K562 (cell line): ENCODE data around the gene NMRAL1. TPM values are rescaled to one million over a fixed set of nuclear protein-coding genes. Genes with fewer than 3 reads are reported as not detected.

Source experiments
- ATAC-seq: fragments of 200-7000 bp; cut with Tn5 transposase; 3 replicates; pipeline ENCODE4 v1.9.1; 2020; ENCODE audit warnings: moderate library complexity
- BruUV-seq: library from RNA; stranded (reverse); fragments of 400-500 nt; replicated peaks from 2 replicates; lab custom pipeline; 2021; lab: Mats Ljungman, UMichigan
- CTCF ChIA-PET: fragments of 300-600 bp; formaldehyde crosslinking; extraction: SDS; loops from one replicate; lab custom pipeline; 2021; ENCODE audit warnings: low intra/inter-chr PET ratio; lab: Yijun Ruan, JAX
- POLR2A ChIA-PET: fragments of 300-600, 350-650 bp; sonication (Branson Sonifier 250); formaldehyde crosslinking; extraction: SDS; loops from one replicate; lab custom pipeline; 2021; ENCODE audit warnings: antibody characterized with exemption, inconsistent platforms; lab: Yijun Ruan, JAX
- DNase-seq, 4 experiments: peaks; one replicate each; pipeline versions ENCODE4 v3.0.0 to v3.0.0-alpha.2; 2011 to 2018; ENCODE audit warnings: low spot score in 3 of 4, mixed read lengths in 3 of 4; ENCODE audit errors: extremely low read depth in 1 of 4
- FAIRE-seq: peaks from 2 replicates; lab custom pipeline; 2011; peaks lifted over from hg19 to GRCh38; lab: Jason Lieb, UNC
- H2AFZ ChIP-seq: 2 replicates; pipeline ENCODE4 v1.6.0; 2011; ENCODE audit warnings: low read depth, low read length, control low read depth, inconsistent platforms
- H3K27ac ChIP-seq: fragments of 200-600 bp; 3 replicates; pipeline ENCODE4 v1.8.0; 2011; ENCODE audit warnings: low read depth, mild to moderate bottlenecking, control low read depth, inconsistent platforms, low read length, moderate library complexity, mixed read lengths; ENCODE audit errors: extremely low read depth
- H3K27me3 ChIP-seq, 2 experiments: fragments of 300-600 bp in 1 of 2; 2 replicates in 1 of 2; 3 replicates in 1 of 2; pipeline versions ENCODE4 v1.6.0 to v1.8.0; 2011; ENCODE audit warnings: inconsistent platforms in 2 of 2, low read length in 2 of 2, mild to moderate bottlenecking in 1 of 2, mixed read lengths in 1 of 2, moderate library complexity in 1 of 2; ENCODE audit not compliant: control insufficient read depth in 2 of 2, insufficient read depth in 2 of 2
- H3K36me3 ChIP-seq: fragments of 300-600 bp; 3 replicates; pipeline ENCODE4 v1.8.0; 2011; ENCODE audit warnings: mild to moderate bottlenecking, low read length, inconsistent platforms; ENCODE audit not compliant: control insufficient read depth, insufficient read depth
- H3K4me1 ChIP-seq, 2 experiments: fragments of 200-600 bp in 1 of 2; replicated peaks in 1 of 2; 2 replicates in 1 of 2; 3 replicates in 1 of 2; pipeline versions ENCODE4 v1.5.1 to v1.8.0; 2011; ENCODE audit warnings: inconsistent platforms in 2 of 2, low read length in 2 of 2, mild to moderate bottlenecking in 1 of 2, mixed read lengths in 1 of 2, moderate library complexity in 1 of 2; ENCODE audit not compliant: control insufficient read depth in 2 of 2, insufficient read depth in 2 of 2
- H3K4me2 ChIP-seq: 2 replicates; pipeline ENCODE4 v1.6.1; 2011; ENCODE audit warnings: low read length, control low read depth, inconsistent platforms, mixed read lengths; ENCODE audit not compliant: insufficient read depth
- H3K4me3 ChIP-seq: fragments of 200-600 bp; sonication (generic), shearing (Covaris generic); 2 replicates; pipeline ENCODE4 v1.5.1; 2016; ENCODE audit warnings: control low read depth, inconsistent platforms
- H3K79me2 ChIP-seq: fragments of 200-600 bp; 3 replicates; pipeline ENCODE4 v1.8.0; 2011; ENCODE audit warnings: low read length, inconsistent platforms; ENCODE audit not compliant: control insufficient read depth, insufficient read depth
- H3K9ac ChIP-seq, 2 experiments: 2 replicates each; pipeline versions ENCODE4 v1.6.0 to v1.6.1; 2011; ENCODE audit warnings: low read depth in 2 of 2, low read length in 2 of 2, control low read depth in 1 of 2, inconsistent platforms in 1 of 2, mild to moderate bottlenecking in 1 of 2, mixed read lengths in 1 of 2; ENCODE audit not compliant: insufficient read depth in 1 of 2
- H3K9me1 ChIP-seq: one replicate; pipeline ENCODE4 v1.6.0; 2011; ENCODE audit warnings: inconsistent platforms, mild to moderate bottlenecking, low read length, moderate library complexity; ENCODE audit not compliant: control insufficient read depth, insufficient read depth
- H3K9me3 ChIP-seq: replicated peaks from 2 replicates; pipeline ENCODE4 v1.5.1; 2011; ENCODE audit warnings: low read depth, low read length, inconsistent platforms; ENCODE audit not compliant: control insufficient read depth, insufficient read depth
- H4K20me1 ChIP-seq: replicated peaks from 2 replicates; pipeline ENCODE4 v1.6.1; 2011; ENCODE audit warnings: low read length, inconsistent platforms, mixed read lengths; ENCODE audit not compliant: control insufficient read depth, insufficient read depth
- GTF2A2 ChIP-seq: IDR thresholded peaks from 2 replicates; pipeline ENCODE4 v1.6.1; 2016; ENCODE audit warnings: mild to moderate bottlenecking, missing genetic modification characterization, missing compliant biosample characterization
- HDAC3 ChIP-seq: fragments of 450-650 bp; IDR thresholded peaks from 2 replicates; pipeline ENCODE4 v1.6.1; 2018; ENCODE audit warnings: borderline replicate concordance, mild to moderate bottlenecking, moderate library complexity; ENCODE audit not compliant: partially characterized antibody
- HNRNPK ChIP-seq: fragments of 200-400 bp; formaldehyde crosslinking; IDR thresholded peaks from one replicate; pipeline ENCODE4 v1.6.1; 2018; ENCODE audit warnings: mild to moderate bottlenecking, low read depth, low read length; ENCODE audit not compliant: poor library complexity, severe bottlenecking
- IRF2 ChIP-seq: sonication (generic); formaldehyde crosslinking; IDR thresholded peaks from 2 replicates; pipeline ENCODE4 v1.8.1; 2022; ENCODE audit warnings: mild to moderate bottlenecking, missing genetic modification reagents
- MAFG ChIP-seq: fragments of 450-650 bp; conservative IDR thresholded peaks from 2 replicates; pipeline ENCODE4 v1.6.1; 2016; ENCODE audit warnings: missing genetic modification characterization, missing compliant biosample characterization
- MXI1 ChIP-seq: IDR thresholded peaks from 2 replicates; pipeline ENCODE4 v1.6.1; 2011; ENCODE audit warnings: low read depth, mild to moderate bottlenecking, improper control_type of control experiment, low read length
- TSC22D4 ChIP-seq: fragments of 450-650 bp; IDR thresholded peaks from 2 replicates; pipeline ENCODE4 v1.6.1; 2016; ENCODE audit warnings: missing genetic modification characterization, missing biosample characterization, control low read depth
- ZNF384 ChIP-seq: IDR thresholded peaks from 2 replicates; pipeline ENCODE4 v1.6.1; 2012; ENCODE audit warnings: low read depth, low read length, improper control_type of control experiment
- ZNF395 ChIP-seq: fragments of 200-800 bp; sonication (Bioruptor generic); IDR thresholded peaks from 2 replicates; pipeline ENCODE4 v1.6.1; 2017; ENCODE audit warnings: missing genetic modification characterization, missing compliant biosample characterization
- ZNF512 ChIP-seq: IDR thresholded peaks from 2 replicates; pipeline ENCODE4 v1.6.1; 2016; ENCODE audit warnings: missing genetic modification characterization, missing compliant biosample characterization
- ZNF561 ChIP-seq: fragments of 450-650 bp; formaldehyde crosslinking; conservative IDR thresholded peaks from 2 replicates; pipeline ENCODE4 v1.4.0; 2020; ENCODE audit warnings: mild to moderate bottlenecking, moderate library complexity
- WGBS: fragments of 100-300 bp; shearing (Covaris generic); methylation state at CpG from one replicate; pipeline ENCODE4 v1.1.6; 2016; ENCODE audit warnings: low coverage, mixed read lengths; ENCODE audit not compliant: insufficient coverage; ENCODE audit errors: missing lambda C conversion rate; 5-methylcytosine and 5-hydroxymethylcytosine counted together
- in situ Hi-C: fragments of 300-500 bp; cut with MboI; formaldehyde crosslinking; loops from 4 replicates; pipeline ENCODE4 v1.15.0; 2018; ENCODE audit warnings: inconsistent platforms, mixed read lengths
- intact Hi-C: fragments of 100-400 bp; cut with micrococcal nuclease; formaldehyde crosslinking; loops from 2 replicates; pipeline ENCODE4 v1.14.2; 2022
- polyA plus RNA-seq, 8 experiments: library from polyadenylated mRNA; depleted of rRNA in 4 of 8; stranded (reverse) in 5 of 8; unstranded in 3 of 8; fragments of >200 nt; fragmentation: Nextera tagmentation in 2 of 8; fragmentation: Illumina TruSeq in 1 of 8; extraction: Ambion mirVana in 2 of 8; extraction: Trizol in 1 of 8; gene quantifications; 2 replicates each; pipeline versions ENCODE4 v1.2.1 to v1.2.3, GENCODE V29; 2011 to 2014; ENCODE audit warnings: inconsistent platforms in 1 of 8, missing spikeins in 1 of 8
- total RNA-seq, 7 experiments: library from RNA; depleted of rRNA in 6 of 7; stranded (reverse); fragments of >200 nt in 6 of 7; fragmentation: Illumina TruSeq in 2 of 7; extraction: Trizol in 2 of 7; gene quantifications; 2 replicates each; pipeline versions ENCODE4 v1.2.1 to v1.2.3, GENCODE V29; 2011 to 2021; ENCODE audit warnings: low replicate concordance in 1 of 7
- TF ChIP-seq, protein P1 (sequence below): fragments of 450-650 bp; IDR thresholded peaks from 2 replicates; pipeline ENCODE4 v1.6.1; 2018; ENCODE audit warnings: mild to moderate bottlenecking, low read depth; ENCODE audit not compliant: partially characterized antibody

The NMRAL1 gene
- total and polyA plus RNA-seq, 9 of the 15 experiments (the other 6 are each of a cell fraction or from before 2014, with no cell fraction given) = 6.3 to 116 (median 63.2) TPM

- no peak for TF ChIP-seq ZNF561 (CRISPR knock-in tag)
- TF ChIP-seq HDAC3 = no peak
- TF ChIP-seq GTF2A2 = no peak
- TF ChIP-seq ZNF384 = no peak
These were observed 36.5 kb upstream of the NMRAL1 start (continued) for GRCh38 chr16:4510747-4511426.

DNA sequence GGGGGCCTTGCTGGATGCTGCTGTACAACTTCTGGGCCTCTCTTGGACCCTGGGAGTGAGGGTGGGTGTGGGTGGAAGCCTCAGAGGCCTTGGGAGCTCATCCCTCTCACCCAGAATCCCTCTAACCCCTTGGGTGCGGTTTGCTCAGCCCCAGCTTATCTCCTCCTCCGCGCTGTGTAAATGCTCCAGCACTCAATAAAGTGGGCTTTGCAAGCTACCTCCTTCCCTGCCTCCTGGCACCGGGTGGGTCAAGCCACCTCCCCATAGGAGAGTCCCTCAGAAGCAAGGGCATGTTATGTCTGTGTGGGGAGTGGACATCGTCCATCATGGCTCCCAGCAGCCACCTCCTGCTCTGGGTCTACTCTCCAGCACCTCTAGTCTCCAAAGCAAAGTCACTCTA, 35.7 kb upstream of the NMRAL1 start:
- TF ChIP-seq TSC22D4 (no peak), MAFG (no peak), IRF2 (CRISPR knock-in tag) (no peak), ZNF512 (tag) (no peak), HNRNPK (no peak), MXI1 (no peak), ZNF395 (CRISPR knock-in tag) (no peak)
- TF ChIP-seq, protein P1, sequence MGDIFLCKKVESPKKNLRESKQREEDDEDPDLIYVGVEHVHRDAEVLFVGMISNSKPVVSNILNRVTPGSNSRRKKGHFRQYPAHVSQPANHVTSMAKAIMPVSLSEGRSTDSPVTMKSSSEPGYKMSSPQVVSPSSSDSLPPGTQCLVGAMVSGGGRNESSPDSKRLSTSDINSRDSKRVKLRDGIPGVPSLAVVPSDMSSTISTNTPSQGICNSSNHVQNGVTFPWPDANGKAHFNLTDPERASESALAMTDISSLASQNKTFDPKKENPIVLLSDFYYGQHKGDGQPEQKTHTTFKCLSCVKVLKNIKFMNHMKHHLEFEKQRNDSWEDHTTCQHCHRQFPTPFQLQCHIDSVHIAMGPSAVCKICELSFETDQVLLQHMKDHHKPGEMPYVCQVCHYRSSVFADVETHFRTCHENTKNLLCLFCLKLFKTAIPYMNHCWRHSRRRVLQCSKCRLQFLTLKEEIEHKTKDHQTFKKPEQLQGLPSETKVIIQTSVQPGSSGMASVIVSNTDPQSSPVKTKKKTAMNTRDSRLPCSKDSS = no peak
- TF ChIP-seq, all 486 proteins: peak for 0

More for the DNA sequence above, 35.7 kb upstream of the NMRAL1 start:
- DNase-seq = no peak
- POLR2A ChIA-PET = interaction anchor here (0.9 to 1.4 kb wide), 3 partner anchors 9 to 98 kb away, joined by 3 to 5 read pairs (median 3); no protein-coding TSS in a partner anchor
- no peak for ATAC-seq
- intact Hi-C loops (no loop called here), in situ Hi-C loops (loop anchor here (10.0 kb wide), 1 partner anchor 445 kb away; the partner anchor contains the start of gene SEC14L5)
- H3K4me3 ChIP-seq = no peak overlapping the region
- peaks cover 74% of the 10 kb centered on the region; the same call in 2 of the 3 replicates for H3K36me3 ChIP-seq
- H3K27ac ChIP-seq = no peak overlapping the region
- no peaks in the 10 kb centered on the region for H3K9me3 ChIP-seq
- H3K9me1 ChIP-seq = no peaks in the 10 kb centered on the region
- no peak overlapping the region for H3K9ac ChIP-seq
- 94% methylated on average over 5 of the region's 5 CpGs for WGBS
- H4K20me1 ChIP-seq = 0 out of 2 replicates have a peak, but pooled peaks cover 6% of the 10 kb centered on the region
- no peak for FAIRE-seq
- no TSS peak for BruUV-seq
- H3K4me2 ChIP-seq = no peak overlapping the region
- peaks cover 0 to 18% of the 10 kb centered on the region in 2 experiments; a peak in 2 of 5 replicates for H3K4me1 ChIP-seq
- H3K27me3 ChIP-seq = no peaks in the 10 kb centered on the region
- CTCF ChIA-PET = no interaction called here
- H2AFZ ChIP-seq = no peak overlapping the region
- H3K79me2 ChIP-seq = no peaks in the 10 kb centered on the region
